ENCODE data around the gene HOXB9. TPM values are rescaled to one million over a fixed set of nuclear protein-coding genes. Genes with fewer than 3 reads are reported as not detected.
A peak's percentile ranks its signal among the peaks of the same experiment; 100 is the strongest.

HOXB9 gene
- total and polyA plus RNA-seq, 2 experiments from 2014 or later = 1.5 to 2.5 TPM

DNA sequence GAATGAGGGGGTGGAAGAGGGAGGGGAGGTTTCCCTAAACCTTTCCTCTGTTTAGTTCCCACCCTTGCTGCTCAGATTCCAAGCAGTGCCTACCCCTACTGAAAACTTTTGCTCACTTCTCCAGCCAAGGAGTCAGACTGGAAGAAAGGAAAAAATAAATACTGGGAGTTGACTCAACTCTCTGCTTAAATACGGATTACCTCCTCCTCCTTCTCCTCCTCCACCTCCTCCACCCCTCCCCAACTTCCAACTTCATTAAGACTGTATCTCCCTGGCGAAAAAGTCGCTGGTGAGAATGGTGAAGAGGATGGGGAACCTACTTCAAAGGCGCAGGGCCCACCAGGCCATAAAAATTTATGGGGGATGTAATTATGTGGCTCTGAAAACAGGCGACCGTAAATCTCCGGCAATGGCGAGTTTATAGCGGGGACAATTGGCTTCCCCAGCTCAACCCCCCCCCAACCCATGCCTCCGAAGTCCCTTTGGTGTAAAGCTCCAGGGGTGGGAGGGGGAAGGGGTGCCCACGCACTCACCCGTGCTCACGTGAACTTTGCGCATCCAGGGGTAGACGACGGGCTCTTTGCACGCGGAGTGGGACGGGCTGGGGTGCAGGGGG, 48.7 kb downstream of the HOXB9 start:
- DNase-seq (ENCODE audit: low spot score) = no peak
- Histone ChIP-seq H3K27me3 (peaks cover 92% of the 10 kb centered on the region), H3K4me1 (ENCODE audit: insufficient read depth) (peaks cover 14% of the 10 kb centered on the region), H2AFZ (no peak overlapping the region), H3K4me3 (peak overlapping the region; percentile 26), H3K9me3 (ENCODE audit: low read depth) (no peaks in the 10 kb centered on the region), H3K36me3 (replicated peaks; ENCODE audit: insufficient read depth, low read depth) (no peaks in the 10 kb centered on the region), H3K4me2 (peak overlapping the region; percentile 91), H3K9me2 (replicated peaks; ENCODE audit: insufficient read depth) (no peaks in the 10 kb centered on the region), H3K27ac (peak overlapping the region; percentile 68), H3K79me2 (peaks cover 18% of the 10 kb centered on the region), H4K20me1 (ENCODE audit: insufficient read depth, poor library complexity, severe bottlenecking) (no peaks in the 10 kb centered on the region)
- peak; percentile 28 for TF ChIP-seq EZH2phosphoT487 (IDR thresholded peaks at IDR 0.05; ENCODE audit: low read depth, severe bottlenecking, unreplicated experiment)
- TF ChIP-seq, protein P1, sequence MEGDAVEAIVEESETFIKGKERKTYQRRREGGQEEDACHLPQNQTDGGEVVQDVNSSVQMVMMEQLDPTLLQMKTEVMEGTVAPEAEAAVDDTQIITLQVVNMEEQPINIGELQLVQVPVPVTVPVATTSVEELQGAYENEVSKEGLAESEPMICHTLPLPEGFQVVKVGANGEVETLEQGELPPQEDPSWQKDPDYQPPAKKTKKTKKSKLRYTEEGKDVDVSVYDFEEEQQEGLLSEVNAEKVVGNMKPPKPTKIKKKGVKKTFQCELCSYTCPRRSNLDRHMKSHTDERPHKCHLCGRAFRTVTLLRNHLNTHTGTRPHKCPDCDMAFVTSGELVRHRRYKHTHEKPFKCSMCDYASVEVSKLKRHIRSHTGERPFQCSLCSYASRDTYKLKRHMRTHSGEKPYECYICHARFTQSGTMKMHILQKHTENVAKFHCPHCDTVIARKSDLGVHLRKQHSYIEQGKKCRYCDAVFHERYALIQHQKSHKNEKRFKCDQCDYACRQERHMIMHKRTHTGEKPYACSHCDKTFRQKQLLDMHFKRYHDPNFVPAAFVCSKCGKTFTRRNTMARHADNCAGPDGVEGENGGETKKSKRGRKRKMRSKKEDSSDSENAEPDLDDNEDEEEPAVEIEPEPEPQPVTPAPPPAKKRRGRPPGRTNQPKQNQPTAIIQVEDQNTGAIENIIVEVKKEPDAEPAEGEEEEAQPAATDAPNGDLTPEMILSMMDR (IDR thresholded peaks at IDR 0.05; ENCODE audit: poor library complexity) = no peak
- TF ChIP-seq EZH2 (IDR thresholded peaks at IDR 0.05; ENCODE audit: borderline replicate concordance) = peak; percentile 45
- 2% methylated on average over 9 of the region's 19 CpGs for WGBS (ENCODE audit: low lambda C conversion rate, missing lambda C conversion rate)

DNA sequence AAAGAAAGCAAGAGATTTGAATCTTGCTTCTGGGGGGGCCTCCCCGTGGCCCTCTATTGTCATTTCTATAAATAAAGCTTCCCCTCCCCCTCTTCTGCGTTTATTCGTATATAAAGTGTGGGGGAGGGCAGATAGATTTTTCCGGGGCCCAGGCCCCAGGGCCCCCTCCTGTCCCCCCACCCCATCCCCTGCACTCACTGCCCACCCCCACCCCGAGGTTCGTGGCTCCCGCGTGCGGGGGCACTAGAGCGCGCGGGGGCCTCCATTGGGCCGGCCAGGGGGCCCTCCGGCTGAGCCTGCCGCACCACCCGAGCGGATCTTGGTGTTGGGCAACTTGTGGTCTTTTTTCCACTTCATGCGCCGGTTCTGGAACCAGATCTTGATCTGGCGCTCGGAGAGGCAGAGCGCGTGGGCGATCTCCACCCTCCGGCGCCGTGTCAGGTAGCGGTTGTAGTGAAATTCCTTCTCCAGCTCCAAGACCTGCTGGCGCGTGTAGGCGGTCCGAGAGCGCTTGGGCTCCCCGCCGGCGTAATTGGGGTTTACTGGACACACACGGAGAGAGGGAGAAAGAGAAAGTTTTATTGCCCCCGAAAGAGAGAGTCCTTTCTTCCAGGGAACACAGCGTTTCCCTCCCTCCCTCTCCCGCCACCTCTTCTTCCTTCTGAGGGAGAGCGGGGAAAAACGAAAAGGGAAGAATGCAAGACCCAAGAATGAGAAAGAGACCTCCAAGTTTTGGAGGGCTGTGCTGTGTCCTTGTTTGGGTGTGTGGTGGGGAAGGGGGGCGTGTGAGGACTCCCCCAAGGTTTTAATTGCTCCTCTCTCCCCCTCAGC, 49.5 kb downstream of the HOXB9 start:
- H2AFZ ChIP-seq = no peak overlapping the region
- TF ChIP-seq EZH2 (IDR thresholded peaks at IDR 0.05; ENCODE audit: borderline replicate concordance) (peak; percentile 48), EZH2phosphoT487 (IDR thresholded peaks at IDR 0.05; ENCODE audit: low read depth, severe bottlenecking, unreplicated experiment) (no peak)
- TF ChIP-seq, protein P1 (IDR thresholded peaks at IDR 0.05; ENCODE audit: poor library complexity) = no peak
- H3K4me3 ChIP-seq = peak overlapping the region; percentile 26
- peak overlapping the region; percentile 68 for H3K27ac ChIP-seq
- no peaks in the 10 kb centered on the region for H3K36me3 ChIP-seq (replicated peaks; ENCODE audit: insufficient read depth, low read depth)
- H3K79me2 ChIP-seq = peaks cover 16% of the 10 kb centered on the region
- no peaks in the 10 kb centered on the region for H3K9me3 ChIP-seq (ENCODE audit: low read depth)
- 6% methylated on average over 41 of the region's 43 CpGs for WGBS (ENCODE audit: low lambda C conversion rate, missing lambda C conversion rate)
- peak; percentile 58 for DNase-seq (ENCODE audit: low spot score)
- H4K20me1 ChIP-seq (ENCODE audit: insufficient read depth, poor library complexity, severe bottlenecking) = no peaks in the 10 kb centered on the region
- no peaks in the 10 kb centered on the region for H3K9me2 ChIP-seq (replicated peaks; ENCODE audit: insufficient read depth)
- H3K4me2 ChIP-seq = peak overlapping the region; percentile 91
- peaks cover 92% of the 10 kb centered on the region for H3K27me3 ChIP-seq
- H3K4me1 ChIP-seq (ENCODE audit: insufficient read depth) = peaks cover 9% of the 10 kb centered on the region

DNA sequence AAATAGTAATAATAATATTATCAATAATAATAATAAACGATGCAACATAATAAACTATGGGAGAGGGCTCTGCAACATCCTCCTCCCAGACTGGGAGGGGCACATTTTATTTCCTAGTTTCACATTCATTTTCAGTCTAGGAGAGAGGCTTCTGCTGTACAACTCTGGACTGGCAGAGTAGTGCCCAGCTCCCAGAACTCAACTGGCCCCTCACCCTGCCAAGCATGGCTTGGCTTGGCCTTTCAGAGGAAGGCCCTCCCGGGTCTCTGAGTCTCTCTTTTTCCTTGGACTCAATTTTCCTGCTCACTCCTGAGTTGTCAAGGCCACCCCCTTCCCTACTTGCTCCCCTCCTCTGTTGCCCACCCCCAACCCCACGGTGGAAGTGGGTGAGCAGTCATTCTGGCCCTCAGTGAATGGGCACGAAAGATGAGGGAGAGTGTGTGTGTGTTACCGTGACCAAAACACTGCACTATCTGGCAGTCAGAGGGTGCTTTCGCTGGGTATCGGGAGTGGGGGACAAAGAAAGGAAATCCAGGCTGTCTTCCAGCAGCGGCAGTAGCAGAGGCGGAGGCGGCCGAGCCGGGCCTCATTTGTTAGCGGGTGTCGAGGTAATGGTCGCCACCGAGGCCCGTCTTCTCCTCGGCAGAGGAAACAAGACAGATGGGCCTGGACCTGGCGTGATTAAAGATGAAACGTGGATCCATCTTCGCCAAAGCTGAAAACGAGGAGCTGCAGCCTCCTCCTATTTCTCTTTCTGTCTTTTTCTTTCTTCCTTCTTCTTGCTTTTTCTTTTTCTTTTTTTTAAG, 50.3 kb downstream of the HOXB9 start:
- Histone ChIP-seq H3K27ac (peak overlapping the region; percentile 68), H2AFZ (no peak overlapping the region), H3K27me3 (peaks cover 92% of the 10 kb centered on the region), H3K4me2 (peak overlapping the region; percentile 91), H4K20me1 (ENCODE audit: insufficient read depth, poor library complexity, severe bottlenecking) (no peaks in the 10 kb centered on the region), H3K9me2 (replicated peaks; ENCODE audit: insufficient read depth) (no peaks in the 10 kb centered on the region), H3K9me3 (ENCODE audit: low read depth) (no peaks in the 10 kb centered on the region), H3K4me1 (ENCODE audit: insufficient read depth) (peaks cover 13% of the 10 kb centered on the region), H3K36me3 (replicated peaks; ENCODE audit: insufficient read depth, low read depth) (no peaks in the 10 kb centered on the region), H3K79me2 (peaks cover 14% of the 10 kb centered on the region), H3K4me3 (no peak overlapping the region)
- TF ChIP-seq EZH2phosphoT487 (IDR thresholded peaks at IDR 0.05; ENCODE audit: low read depth, severe bottlenecking, unreplicated experiment) (no peak), EZH2 (IDR thresholded peaks at IDR 0.05; ENCODE audit: borderline replicate concordance) (no peak)
- TF ChIP-seq, protein P1 (IDR thresholded peaks at IDR 0.05; ENCODE audit: poor library complexity) = no peak
- 16% methylated on average over 22 of the region's 22 CpGs for WGBS (ENCODE audit: low lambda C conversion rate, missing lambda C conversion rate)
- no peak for DNase-seq (ENCODE audit: low spot score)

Data from hepatocyte (in vitro differentiated cells).